ENCODE data around the gene CHRD. TPM values are rescaled to one million over a fixed set of nuclear protein-coding genes. Genes with fewer than 3 reads are reported as not detected.

CHRD gene
- total and polyA plus RNA-seq, 9 of the 15 experiments (the other 6 are each of a cell fraction or from before 2014, with no cell fraction given): 0.11 to 1.3 (median 0.59) TPM; not detected in 3

GRCh38 chr3:184343200-184343876 is 36.5 kb upstream of the CHRD start:
- Histone ChIP-seq H2AFZ (ENCODE audit: low read depth, low read length) (no peak overlapping the region), H3K27me3 (ENCODE audit: control insufficient read depth in 2 of 2, insufficient read depth in 2 of 2, low read length in 2 of 2) (no peaks in the 10 kb centered on the region), H3K9me3 (replicated peaks; ENCODE audit: control insufficient read depth, insufficient read depth, low read depth, low read length) (no peaks in the 10 kb centered on the region), H3K4me2 (ENCODE audit: insufficient read depth, low read length) (no peak overlapping the region), H3K79me2 (ENCODE audit: control insufficient read depth, insufficient read depth, low read length) (peaks cover 8% of the 10 kb centered on the region; the same call in 2 of the 3 replicates), H3K36me3 (ENCODE audit: control insufficient read depth, insufficient read depth, low read length) (peaks cover 33% of the 10 kb centered on the region; the same call in 2 of the 3 replicates), H3K27ac (ENCODE audit: extremely low read depth, low read depth, low read length) (no peak overlapping the region), H4K20me1 (replicated peaks; ENCODE audit: control insufficient read depth, insufficient read depth, low read length) (no peaks in the 10 kb centered on the region), H3K9me1 (ENCODE audit: control insufficient read depth, insufficient read depth, low read length) (peaks cover 6% of the 10 kb centered on the region), H3K4me1 (replicated peaks in 1 of 2; ENCODE audit: control insufficient read depth in 2 of 2, insufficient read depth in 2 of 2, low read length in 2 of 2) (peaks cover 30 to 53% of the 10 kb centered on the region in 2 experiments), H3K4me3 (no peak overlapping the region), H3K9ac (ENCODE audit: insufficient read depth in 1 of 2, low read depth in 2 of 2, low read length in 2 of 2) (peak overlapping the region in 1 of 2 experiments; percentile 17; a peak in 2 of 4 replicates)
- no peak for TF ChIP-seq ZNF217 (CRISPR knock-in tag; IDR thresholded peaks at IDR 0.05)
- peak; percentile 39; the same call in 1 of the 2 replicates for TF ChIP-seq POLR2G (IDR thresholded peaks at IDR 0.05; ENCODE audit: low read depth, low read length)
- intact Hi-C loops (cut with micrococcal nuclease): no loop called here
- ATAC-seq (no peak), DNase-seq (ENCODE audit: extremely low read depth in 1 of 4, low spot score in 3 of 4) (no peak), FAIRE-seq (no peak)
- BruUV-seq (replicated peaks): no TSS peak
- in situ Hi-C loops (cut with MboI): no loop called here
- CTCF ChIA-PET (ENCODE audit: low intra/inter-chr PET ratio): no interaction called here
- WGBS (ENCODE audit: insufficient coverage, low coverage, missing lambda C conversion rate): 65% methylated on average over 3 of the region's 5 CpGs
- POLR2A ChIA-PET: interaction anchor here (0.6 to 1.1 kb wide), 5 partner anchors 15 to 182 kb away, joined by 3 to 5 read pairs (median 3); no protein-coding TSS in a partner anchor

GRCh38 chr3:184344579-184345316 is 35.1 kb upstream of the CHRD start:
- H3K4me2 ChIP-seq (ENCODE audit: insufficient read depth, low read length): no peak overlapping the region
- intact Hi-C loops (cut with micrococcal nuclease) (loop anchor here (1.0 kb wide), 1 partner anchor 18 kb away; no protein-coding TSS in a partner anchor), in situ Hi-C loops (cut with MboI) (no loop called here)
- peaks cover 8% of the 10 kb centered on the region; the same call in 2 of the 3 replicates for H3K79me2 ChIP-seq (ENCODE audit: control insufficient read depth, insufficient read depth, low read length)
- no peak for DNase-seq (ENCODE audit: extremely low read depth in 1 of 4, low spot score in 3 of 4)
- H2AFZ ChIP-seq (ENCODE audit: low read depth, low read length): no peak overlapping the region
- peak overlapping the region in 1 of 2 experiments; percentile 61; a peak in 2 of 4 replicates for H3K9ac ChIP-seq (ENCODE audit: insufficient read depth in 1 of 2, low read depth in 2 of 2, low read length in 2 of 2)
- no peaks in the 10 kb centered on the region for H3K9me3 ChIP-seq (replicated peaks; ENCODE audit: control insufficient read depth, insufficient read depth, low read depth, low read length)
- H3K9me1 ChIP-seq (ENCODE audit: control insufficient read depth, insufficient read depth, low read length): peaks cover 6% of the 10 kb centered on the region
- TF ChIP-seq RBFOX2 (IDR thresholded peaks at IDR 0.05; ENCODE audit: low read depth, low read length) (peak; percentile 32; the same call in 1 of the 2 replicates), POLR2G (IDR thresholded peaks at IDR 0.05; ENCODE audit: low read depth, low read length) (peak; percentile 63), ZNF512 (tag; IDR thresholded peaks at IDR 0.05) (no peak), ESRRA (IDR thresholded peaks at IDR 0.05; ENCODE audit: borderline replicate concordance, low read depth) (no peak)
- peaks cover 36% of the 10 kb centered on the region; the same call in 2 of the 3 replicates for H3K36me3 ChIP-seq (ENCODE audit: control insufficient read depth, insufficient read depth, low read length)
- H3K27me3 ChIP-seq (ENCODE audit: control insufficient read depth in 2 of 2, insufficient read depth in 2 of 2, low read length in 2 of 2): no peaks in the 10 kb centered on the region
- FAIRE-seq: no peak
- no peak overlapping the region for H3K27ac ChIP-seq (ENCODE audit: extremely low read depth, low read depth, low read length)
- ATAC-seq: no peak
- no peaks in the 10 kb centered on the region for H4K20me1 ChIP-seq (replicated peaks; ENCODE audit: control insufficient read depth, insufficient read depth, low read length)
- POLR2A ChIA-PET: interaction anchor here (0.5 to 1.1 kb wide), 4 partner anchors 8 to 449 kb away, joined by 3 to 6 read pairs (median 3); partner anchors contain the start of gene FAM131A
- no peak overlapping the region for H3K4me3 ChIP-seq
- WGBS (ENCODE audit: insufficient coverage, low coverage, missing lambda C conversion rate): 87% methylated on average over 17 of the region's 24 CpGs
- CTCF ChIA-PET (ENCODE audit: low intra/inter-chr PET ratio): no interaction called here
- BruUV-seq (replicated peaks): no TSS peak
- H3K4me1 ChIP-seq (replicated peaks in 1 of 2; ENCODE audit: control insufficient read depth in 2 of 2, insufficient read depth in 2 of 2, low read length in 2 of 2): peaks cover 43 to 52% of the 10 kb centered on the region in 2 experiments

Data from K562 (cell line).